ENCODE measurements around the gene BRINP2. TPM values are rescaled to one million over a fixed set of nuclear protein-coding genes. Genes with fewer than 3 reads are reported as not detected.

The BRINP2 gene
- total RNA-seq, 1 experiment from 2014 or later: not detected

GRCh38 chr1:177328251-177328650, 157.5 kb downstream of the BRINP2 start:
- DNase-seq: no peak
- Mint-ChIP-seq H3K4me3 (ENCODE audit: low read depth, unreplicated experiment) (no peak overlapping the region), H3K36me3 (ENCODE audit: insufficient read depth, unreplicated experiment) (no peaks in the 10 kb centered on the region), H3K27ac (ENCODE audit: unreplicated experiment) (no peak overlapping the region), H3K4me1 (ENCODE audit: low read depth, unreplicated experiment) (no peaks in the 10 kb centered on the region), H3K9me3 (ENCODE audit: low read depth, unreplicated experiment) (no peaks in the 10 kb centered on the region), H3K27me3 (ENCODE audit: unreplicated experiment) (peaks cover 27% of the 10 kb centered on the region)
- BruUV-seq (replicated peaks): no TSS peak
- no peak for TF ChIP-seq CTCF (IDR thresholded peaks at IDR 0.05; ENCODE audit: unreplicated experiment)
- intact Hi-C loops (cut with micrococcal nuclease; ENCODE audit: unreplicated experiment): no loop called here
- CTCF ChIA-PET: no interaction called here

- Mint-ChIP-seq H3K36me3 (ENCODE audit: insufficient read depth, unreplicated experiment) (no peaks in the 10 kb centered on the region), H3K27me3 (ENCODE audit: unreplicated experiment) (peaks cover 35% of the 10 kb centered on the region), H3K27ac (ENCODE audit: unreplicated experiment) (no peak overlapping the region), H3K9me3 (ENCODE audit: low read depth, unreplicated experiment) (no peaks in the 10 kb centered on the region), H3K4me3 (ENCODE audit: low read depth, unreplicated experiment) (no peak overlapping the region), H3K4me1 (ENCODE audit: low read depth, unreplicated experiment) (no peaks in the 10 kb centered on the region)
- intact Hi-C loops (cut with micrococcal nuclease; ENCODE audit: unreplicated experiment): no loop called here
- no peak for TF ChIP-seq CTCF (IDR thresholded peaks at IDR 0.05; ENCODE audit: unreplicated experiment)
- CTCF ChIA-PET: interaction anchor here (1.0 kb wide), 1 partner anchor 101 kb away, joined by 3 read pairs; no protein-coding TSS in a partner anchor
- no peak for DNase-seq
- BruUV-seq (replicated peaks): no TSS peak
Observed at GRCh38 chr1:177329871-177330270, 159.1 kb downstream of the BRINP2 start.

Other genes with a start within 250 kb of the BRINP2 start
- gene ASTN1, start 6.2 kb upstream of the BRINP2 start, total RNA-seq (2022): not detected in 2 replicates

Data from Calu3 (cell line).